ENCODE results near the gene LYZL2.

GRCh38 chr10:30645340-30645827 is 15.8 kb upstream of the LYZL2 start:
- TF ChIP-seq CTCF (IDR thresholded peaks at IDR 0.05; ENCODE audit: extremely low read depth in 1 of 2, insufficient read depth in 1 of 2, low read depth in 1 of 2, low read length in 2 of 2) (no peak), EZH2 (IDR thresholded peaks at IDR 0.05; ENCODE audit: borderline replicate concordance, low read depth, low read length, severe bottlenecking) (no peak), MAX (IDR thresholded peaks at IDR 0.05; ENCODE audit: insufficient read depth, insufficient read length) (no peak)
